HG02852 (cell line): ENCODE data around the gene REEP2.
"Not testable (repeated sequence)": the region's sequence is repeated elsewhere in the genome, so short reads cannot be mapped to it uniquely, and the experiment has no call there.

Source experiments
- ATAC-seq: cut with Tn5 transposase; IDR thresholded peaks from one replicate; pipeline ENCODE4 v1.9.1; 2021; ENCODE audit warnings: mild to moderate bottlenecking, moderate library complexity; ENCODE audit not compliant: unreplicated experiment

The REEP2 gene

DNA sequence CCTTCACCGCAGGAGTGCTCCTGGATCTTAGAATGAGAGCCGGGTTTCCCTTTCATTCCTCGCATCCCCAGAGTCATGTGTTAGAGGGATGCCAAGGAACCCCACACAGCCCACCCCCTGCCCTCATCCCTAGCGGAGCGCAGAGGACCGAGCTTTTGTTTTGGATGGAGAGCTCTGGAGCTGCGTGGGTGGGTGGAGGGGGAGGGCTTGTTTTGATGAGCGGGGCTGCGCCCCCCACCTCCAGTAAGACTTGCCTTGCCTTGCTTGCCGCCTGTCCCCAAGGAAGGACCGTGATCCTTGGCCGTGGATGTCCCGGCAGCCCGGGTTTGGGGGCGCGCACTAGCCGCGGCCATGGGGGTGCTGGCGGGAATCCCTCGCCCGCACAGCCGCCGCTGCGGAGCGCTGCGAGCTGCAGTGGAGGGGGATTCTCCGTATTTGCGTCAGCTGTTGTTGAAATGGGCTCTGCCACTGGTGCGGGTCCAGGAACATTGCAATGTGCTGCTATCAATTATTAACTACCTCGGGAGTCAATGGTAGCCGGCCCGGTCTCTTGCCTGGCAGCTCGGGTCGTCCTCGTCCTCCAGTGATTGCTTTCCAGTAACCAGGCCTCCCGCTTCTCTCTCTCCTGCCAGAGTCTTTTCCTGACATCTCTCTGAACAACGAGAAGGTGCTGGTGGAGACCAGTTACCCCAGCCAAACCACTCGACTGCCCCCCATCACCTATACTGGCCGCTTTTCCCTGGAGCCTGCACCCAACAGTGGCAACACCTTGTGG, 27.5 kb downstream of the REEP2 start:
- ATAC-seq = no peak

DNA sequence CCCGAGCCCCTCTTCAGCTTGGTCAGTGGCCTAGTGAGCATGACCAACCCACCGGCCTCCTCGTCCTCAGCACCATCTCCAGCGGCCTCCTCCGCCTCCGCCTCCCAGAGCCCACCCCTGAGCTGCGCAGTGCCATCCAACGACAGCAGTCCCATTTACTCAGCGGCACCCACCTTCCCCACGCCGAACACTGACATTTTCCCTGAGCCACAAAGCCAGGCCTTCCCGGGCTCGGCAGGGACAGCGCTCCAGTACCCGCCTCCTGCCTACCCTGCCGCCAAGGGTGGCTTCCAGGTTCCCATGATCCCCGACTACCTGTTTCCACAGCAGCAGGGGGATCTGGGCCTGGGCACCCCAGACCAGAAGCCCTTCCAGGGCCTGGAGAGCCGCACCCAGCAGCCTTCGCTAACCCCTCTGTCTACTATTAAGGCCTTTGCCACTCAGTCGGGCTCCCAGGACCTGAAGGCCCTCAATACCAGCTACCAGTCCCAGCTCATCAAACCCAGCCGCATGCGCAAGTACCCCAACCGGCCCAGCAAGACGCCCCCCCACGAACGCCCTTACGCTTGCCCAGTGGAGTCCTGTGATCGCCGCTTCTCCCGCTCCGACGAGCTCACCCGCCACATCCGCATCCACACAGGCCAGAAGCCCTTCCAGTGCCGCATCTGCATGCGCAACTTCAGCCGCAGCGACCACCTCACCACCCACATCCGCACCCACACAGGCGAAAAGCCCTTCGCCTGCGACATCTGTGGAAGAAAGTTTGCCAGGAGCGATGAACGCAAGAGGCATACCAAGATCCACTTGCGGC, 28.2 kb downstream of the REEP2 start:
- ATAC-seq = no peak

DNA sequence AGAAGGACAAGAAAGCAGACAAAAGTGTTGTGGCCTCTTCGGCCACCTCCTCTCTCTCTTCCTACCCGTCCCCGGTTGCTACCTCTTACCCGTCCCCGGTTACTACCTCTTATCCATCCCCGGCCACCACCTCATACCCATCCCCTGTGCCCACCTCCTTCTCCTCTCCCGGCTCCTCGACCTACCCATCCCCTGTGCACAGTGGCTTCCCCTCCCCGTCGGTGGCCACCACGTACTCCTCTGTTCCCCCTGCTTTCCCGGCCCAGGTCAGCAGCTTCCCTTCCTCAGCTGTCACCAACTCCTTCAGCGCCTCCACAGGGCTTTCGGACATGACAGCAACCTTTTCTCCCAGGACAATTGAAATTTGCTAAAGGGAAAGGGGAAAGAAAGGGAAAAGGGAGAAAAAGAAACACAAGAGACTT, 28.9 kb downstream of the REEP2 start:
- ATAC-seq = no peak

GRCh38 chr5:138468133-138468965, 29.5 kb downstream of the REEP2 start:
- ATAC-seq = no peak

- no peak for ATAC-seq
Observed at GRCh38 chr5:138468966-138469539, 30.2 kb downstream of the REEP2 start.

GRCh38 chr5:138469540-138470321, 30.9 kb downstream of the REEP2 start:
- no peak for ATAC-seq

- ATAC-seq = no peak
Observed at GRCh38 chr5:138470322-138471051, 31.6 kb downstream of the REEP2 start.

- ATAC-seq = no peak
Observed at GRCh38 chr5:138471052-138471361, 32.1 kb downstream of the REEP2 start.

- no peak for ATAC-seq
Observed at GRCh38 chr5:138472353-138472752, 33.5 kb downstream of the REEP2 start.

- not testable (repeated sequence) for ATAC-seq
Observed at GRCh38 chr5:138473151-138473550, 34.3 kb downstream of the REEP2 start.

DNA sequence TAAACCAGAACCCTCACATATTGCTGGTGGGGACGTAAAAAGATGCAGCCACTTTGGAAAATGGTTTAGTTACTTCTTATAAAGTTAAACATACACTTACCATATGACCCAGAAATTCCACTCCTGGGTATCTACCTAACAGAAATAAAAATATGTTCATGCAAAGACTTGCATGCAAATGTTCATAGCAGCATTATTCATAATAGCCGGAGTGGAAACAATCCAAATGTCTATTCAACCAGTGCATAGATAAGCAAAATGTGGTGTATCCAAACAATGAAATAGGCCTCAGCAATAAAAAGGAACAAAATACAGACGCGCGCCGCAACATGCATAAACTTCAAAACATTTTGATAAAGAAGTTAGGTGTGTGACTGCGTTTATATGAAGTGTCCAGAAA, 38.1 kb downstream of the REEP2 start:
- ATAC-seq = no peak

- ATAC-seq = no peak
Observed at GRCh38 chr5:138482638-138483037, 43.8 kb downstream of the REEP2 start.

- ATAC-seq = no peak
Observed at GRCh38 chr5:138488481-138488945, 49.7 kb downstream of the REEP2 start.

DNA sequence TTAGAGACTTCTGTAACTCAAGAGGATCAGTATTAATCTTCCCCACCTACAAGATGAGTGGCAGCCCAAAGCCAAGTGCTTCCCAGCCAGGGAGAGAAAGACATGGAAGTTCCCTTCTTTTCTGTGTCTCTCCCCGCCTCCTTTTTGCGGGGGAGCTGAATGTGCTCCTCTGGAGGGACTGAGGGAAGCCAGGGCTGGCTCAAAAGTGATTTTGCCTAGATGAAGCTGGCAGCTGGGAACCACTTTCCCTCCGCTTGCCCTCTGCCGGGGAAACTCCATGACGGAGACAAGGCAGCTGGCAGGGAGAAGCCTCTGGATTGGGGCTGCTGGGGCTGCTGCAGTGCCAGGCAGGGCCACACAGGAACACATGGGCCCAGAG, 50.8 kb downstream of the REEP2 start:
- no peak for ATAC-seq

DNA sequence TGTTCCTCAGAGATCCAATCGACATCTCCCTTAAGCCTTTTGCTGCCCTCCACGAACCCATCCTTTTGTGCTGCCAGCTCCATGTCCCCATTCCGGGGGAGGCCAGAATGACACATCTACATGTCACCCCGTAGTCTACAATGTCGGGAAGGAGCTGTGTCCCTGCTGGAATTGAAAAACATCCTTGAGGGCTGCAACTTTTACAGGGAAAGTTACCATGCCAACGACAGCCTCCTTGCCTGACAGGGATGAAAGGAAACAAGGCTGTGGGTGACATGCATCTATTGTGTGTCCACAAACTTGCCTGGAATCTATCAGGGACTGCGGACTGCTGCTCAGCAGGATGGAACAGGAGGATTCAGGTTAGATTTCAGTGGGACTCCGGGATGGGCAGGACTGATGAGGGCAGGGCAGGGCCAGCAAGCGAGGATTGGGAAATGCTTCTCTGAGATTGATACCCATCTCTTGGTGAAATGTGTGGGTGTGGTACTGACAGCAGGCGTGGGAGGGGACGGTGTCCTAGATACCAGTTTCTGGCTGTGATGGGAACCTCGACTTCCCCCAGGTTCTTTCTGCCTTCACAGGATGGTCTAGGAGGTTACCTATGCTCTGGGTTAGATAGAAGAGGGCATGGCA, 51.9 kb downstream of the REEP2 start:
- no peak for ATAC-seq

DNA sequence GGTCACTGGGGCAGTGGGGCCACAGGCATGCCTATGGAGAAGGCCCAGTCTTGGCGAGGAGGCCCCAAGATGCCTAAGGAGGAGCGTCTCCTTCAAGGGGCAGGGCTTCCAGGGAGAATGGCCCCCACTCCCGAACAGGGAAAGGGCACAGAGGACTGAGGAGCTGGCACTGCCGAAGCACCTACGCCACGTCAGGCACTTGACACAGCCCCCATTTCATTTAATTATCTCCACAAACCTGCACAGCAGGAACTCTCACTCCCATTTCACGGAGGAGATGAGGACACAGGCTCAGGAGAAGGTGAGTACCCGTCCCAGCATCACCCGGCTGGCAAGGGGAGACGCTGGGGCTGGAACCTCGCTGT, 52.4 kb downstream of the REEP2 start:
- ATAC-seq = no peak

DNA sequence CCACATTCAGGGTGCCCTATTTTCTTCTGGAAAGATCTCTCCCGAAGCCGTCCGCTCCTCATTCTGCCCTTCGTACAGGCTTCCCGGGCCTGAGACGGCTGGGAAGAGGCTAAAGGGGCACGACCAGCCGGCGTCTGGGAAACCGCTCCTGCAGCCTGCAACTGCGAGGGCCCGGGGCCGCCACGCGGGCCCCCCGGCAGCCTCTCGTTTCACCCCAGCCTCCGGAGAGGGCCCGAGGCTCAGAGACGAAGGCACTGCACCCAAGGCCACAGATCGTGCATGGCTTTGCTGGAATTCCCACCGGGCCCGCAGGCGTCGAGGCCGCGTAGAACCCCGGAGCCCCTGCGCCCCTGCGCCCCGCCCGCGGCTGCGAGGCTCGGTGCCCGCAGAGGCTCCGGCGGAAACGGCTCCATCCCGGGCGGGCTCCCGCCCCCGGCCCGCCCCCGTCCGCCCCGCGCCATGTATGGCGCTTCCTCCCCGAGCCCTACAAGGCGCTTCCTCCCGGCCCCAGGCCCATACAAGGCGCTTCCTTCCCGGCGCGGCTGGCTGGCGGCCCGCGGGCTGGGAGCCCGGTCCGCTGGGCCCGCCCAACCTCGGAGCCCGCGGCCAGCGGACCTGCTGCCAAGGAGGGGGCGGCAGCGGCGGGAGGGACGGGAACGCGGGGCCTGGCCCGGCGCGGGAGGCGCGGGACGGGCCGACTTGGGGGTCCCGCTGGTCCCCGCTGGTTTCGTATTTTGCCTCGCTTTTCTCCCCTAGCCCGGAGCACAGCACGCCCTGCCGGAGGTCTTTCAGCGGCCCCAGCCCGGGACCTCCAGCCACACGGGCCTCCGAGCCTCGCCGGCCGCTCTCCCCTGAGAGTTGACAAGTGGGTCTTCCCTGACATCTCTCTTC, 53.1 kb downstream of the REEP2 start:
- ATAC-seq = peak; percentile 98

DNA sequence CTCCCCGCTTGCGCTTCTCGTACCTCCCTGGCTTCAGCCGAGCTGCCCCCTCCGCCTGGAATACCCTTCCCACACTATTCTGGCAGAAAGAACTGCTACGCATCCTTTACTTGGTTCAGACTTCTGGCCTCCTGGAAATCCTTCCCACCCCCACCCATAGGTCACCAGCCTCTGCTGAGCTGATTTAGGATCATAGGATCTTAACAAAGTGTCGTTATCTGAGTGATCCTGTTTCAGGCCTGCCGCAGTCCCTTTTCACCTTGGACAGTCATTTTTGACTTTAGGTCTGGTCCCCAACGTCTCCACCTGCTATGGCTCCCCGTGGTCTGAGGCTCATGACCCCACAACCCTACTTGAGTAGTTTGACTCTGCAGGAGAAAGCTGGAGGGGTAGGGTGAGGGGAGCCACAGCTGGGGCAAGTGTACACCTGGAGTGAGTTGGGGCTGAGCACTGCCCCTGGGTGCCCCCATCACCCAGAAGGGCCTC, 53.7 kb downstream of the REEP2 start:
- no peak for ATAC-seq
